OCI-LY3 (cell line): ENCODE data around the gene ARL17A.
"Not testable (repeated sequence)": the region's sequence is repeated elsewhere in the genome, so short reads cannot be mapped to it uniquely, and the experiment has no call there.

ENCODE experiments used
- H2AFZ ChIP-seq: fragments of 200-600, 300-600 bp; shearing (Covaris generic); 2 replicates; pipeline ENCODE4 v1.6.0; 2014; ENCODE audit warnings: antibody characterized with exemption, low read depth, low read length
- H3K27ac ChIP-seq: fragments of 200-600, 300-600 bp; sonication (generic); 2 replicates; pipeline ENCODE4 v1.5.1; 2014; ENCODE audit warnings: mild to moderate bottlenecking, low read length, moderate library complexity, mixed read lengths
- H3K27me3 ChIP-seq: fragments of 200-600, 300-600 bp; sonication (generic); 2 replicates; pipeline ENCODE4 v1.6.1; 2014; ENCODE audit warnings: low read depth, low read length, mixed read lengths
- H3K36me3 ChIP-seq: fragments of 200-600, 300-600 bp; sonication (generic); replicated peaks from 2 replicates; pipeline ENCODE3; 2014; ENCODE audit warnings: low read depth, low read length, mixed read lengths
- H3K4me1 ChIP-seq: fragments of 300-600, 200-600 bp; sonication (generic); 2 replicates; pipeline ENCODE4 v1.6.1; 2014; ENCODE audit warnings: low read length, mixed read lengths
- H3K4me2 ChIP-seq: fragments of 200-600, 300-600 bp; sonication (generic); 2 replicates; pipeline ENCODE4 v1.6.1; 2014; ENCODE audit warnings: low read length, mixed read lengths
- H3K4me3 ChIP-seq: fragments of 300-600, 200-600 bp; sonication (generic); 2 replicates; pipeline ENCODE4 v1.5.1; 2014; ENCODE audit warnings: antibody characterized with exemption, mild to moderate bottlenecking, low read length, moderate library complexity
- H3K79me2 ChIP-seq: fragments of 300-600, 200-600 bp; shearing (Covaris generic); 2 replicates; pipeline ENCODE4 v1.6.1; 2014; ENCODE audit warnings: mild to moderate bottlenecking, low read length, mixed read lengths
- H3K9ac ChIP-seq: fragments of 300-600, 200-600 bp; shearing (Covaris generic); 2 replicates; pipeline ENCODE4 v1.6.0; 2014; ENCODE audit warnings: mild to moderate bottlenecking, low read length, moderate library complexity
- H3K9me3 ChIP-seq: fragments of 200-600, 300-600 bp; shearing (Covaris generic); 2 replicates; pipeline ENCODE4 v1.6.1; 2014; ENCODE audit warnings: low read length, mixed read lengths; ENCODE audit not compliant: insufficient read depth
- H4K20me1 ChIP-seq: fragments of 200-600, 300-600 bp; sonication (generic); 2 replicates; pipeline ENCODE4 v1.6.1; 2016; ENCODE audit warnings: low read length, mixed read lengths; ENCODE audit not compliant: insufficient read depth

Gene ARL17A

GRCh38 chr17:46603125-46603524, 23.6 kb upstream of the ARL17A start:
- H2AFZ ChIP-seq, H3K9ac ChIP-seq, H3K9me3 ChIP-seq, H3K4me2 ChIP-seq, H3K27me3 ChIP-seq, H3K79me2 ChIP-seq, H4K20me1 ChIP-seq, H3K4me3 ChIP-seq, H3K4me1 ChIP-seq, H3K36me3 ChIP-seq, H3K27ac ChIP-seq: not testable (repeated sequence)

- H3K9me3 ChIP-seq, H3K4me2 ChIP-seq, H3K4me3 ChIP-seq, H3K27ac ChIP-seq, H3K4me1 ChIP-seq, H3K36me3 ChIP-seq, H4K20me1 ChIP-seq, H2AFZ ChIP-seq, H3K9ac ChIP-seq, H3K27me3 ChIP-seq, H3K79me2 ChIP-seq: not testable (repeated sequence)
These were observed 21.3 kb upstream of the ARL17A start for GRCh38 chr17:46600767-46601166.

- not testable (repeated sequence) for H3K27me3 ChIP-seq, H2AFZ ChIP-seq, H3K9ac ChIP-seq, H3K4me1 ChIP-seq, H3K27ac ChIP-seq, H3K4me3 ChIP-seq, H4K20me1 ChIP-seq, H3K79me2 ChIP-seq, H3K4me2 ChIP-seq, H3K9me3 ChIP-seq, H3K36me3 ChIP-seq
These were observed 18.9 kb upstream of the ARL17A start for GRCh38 chr17:46598344-46598931.

GRCh38 chr17:46591332-46591731, 11.8 kb upstream of the ARL17A start:
- not testable (repeated sequence) for H3K9me3 ChIP-seq, H3K27me3 ChIP-seq, H3K27ac ChIP-seq, H4K20me1 ChIP-seq, H3K9ac ChIP-seq, H3K36me3 ChIP-seq, H3K4me1 ChIP-seq, H3K79me2 ChIP-seq, H2AFZ ChIP-seq, H3K4me2 ChIP-seq, H3K4me3 ChIP-seq

- not testable (repeated sequence) for H3K9ac ChIP-seq, H3K27ac ChIP-seq, H3K79me2 ChIP-seq, H3K9me3 ChIP-seq, H3K4me3 ChIP-seq, H2AFZ ChIP-seq, H4K20me1 ChIP-seq, H3K36me3 ChIP-seq, H3K4me1 ChIP-seq, H3K27me3 ChIP-seq, H3K4me2 ChIP-seq
These were observed 11.0 kb upstream of the ARL17A start, which contains the start of gene NSF for GRCh38 chr17:46590157-46591146. TSS of gene NSF (plus strand) at chr17:46590669. CDS start at chr17:46590776, 107 bp downstream.

GRCh38 chr17:46585444-46585843, 6.0 kb upstream of the ARL17A start:
- not testable (repeated sequence) for H3K4me3 ChIP-seq, H2AFZ ChIP-seq, H3K27me3 ChIP-seq, H3K79me2 ChIP-seq, H3K9ac ChIP-seq, H3K4me1 ChIP-seq, H3K27ac ChIP-seq, H4K20me1 ChIP-seq, H3K4me2 ChIP-seq, H3K36me3 ChIP-seq, H3K9me3 ChIP-seq

- Histone ChIP-seq H3K27ac (peak overlapping the region; percentile 60), H3K9ac (peak overlapping the region; percentile 33; the same call in 1 of the 2 replicates), H3K4me2 (peak overlapping the region; percentile 57), H3K4me3 (peak overlapping the region; percentile 51)
- H2AFZ ChIP-seq, H3K4me1 ChIP-seq, H4K20me1 ChIP-seq, H3K27me3 ChIP-seq, H3K9me3 ChIP-seq, H3K79me2 ChIP-seq, H3K36me3 ChIP-seq: not testable (repeated sequence)
These were observed 591 bp upstream of the ARL17A start for GRCh38 chr17:46580082-46580481.

- not testable (repeated sequence) for H3K4me3 ChIP-seq, H3K4me1 ChIP-seq, H3K27me3 ChIP-seq
These were observed 7.7 kb downstream of the ARL17A start for GRCh38 chr17:46571796-46572195.

GRCh38 chr17:46566980-46567379, 12.5 kb downstream of the ARL17A start:
- H4K20me1 ChIP-seq, H3K36me3 ChIP-seq, H3K9me3 ChIP-seq, H2AFZ ChIP-seq, H3K27me3 ChIP-seq, H3K79me2 ChIP-seq, H3K4me3 ChIP-seq, H3K4me1 ChIP-seq, H3K9ac ChIP-seq, H3K27ac ChIP-seq, H3K4me2 ChIP-seq: not testable (repeated sequence)

More at GRCh38 chr17:46571796-46572195, 7.7 kb downstream of the ARL17A start:
- H3K9me3 ChIP-seq, H3K9ac ChIP-seq, H2AFZ ChIP-seq, H3K36me3 ChIP-seq, H3K79me2 ChIP-seq, H4K20me1 ChIP-seq, H3K4me2 ChIP-seq, H3K27ac ChIP-seq: not testable (repeated sequence)
